NCI-H2196 (cell line): Measurements from ENCODE around the gene MUS81.
"Not testable (repeated sequence)": the region's sequence is repeated elsewhere in the genome, so short reads cannot be mapped to it uniquely, and the experiment has no call there.

Experiments
- DNase-seq: peaks from one replicate; lab custom pipeline; 2025; ENCODE audit not compliant: unreplicated experiment; lab: John Stamatoyannopoulos, UW

The MUS81 gene

GRCh38 chr11:65860278-65861164 is at the start of gene MUS81:
MUS81 (plus strand) TSS chr11:65860433; CDS start chr11:65860754, 321 bp downstream.
- peak; percentile 99 for DNase-seq

- DNase-seq, result no peak
Observed at GRCh38 chr11:65811764-65812475, 48.3 kb upstream of the MUS81 start.

DNA sequence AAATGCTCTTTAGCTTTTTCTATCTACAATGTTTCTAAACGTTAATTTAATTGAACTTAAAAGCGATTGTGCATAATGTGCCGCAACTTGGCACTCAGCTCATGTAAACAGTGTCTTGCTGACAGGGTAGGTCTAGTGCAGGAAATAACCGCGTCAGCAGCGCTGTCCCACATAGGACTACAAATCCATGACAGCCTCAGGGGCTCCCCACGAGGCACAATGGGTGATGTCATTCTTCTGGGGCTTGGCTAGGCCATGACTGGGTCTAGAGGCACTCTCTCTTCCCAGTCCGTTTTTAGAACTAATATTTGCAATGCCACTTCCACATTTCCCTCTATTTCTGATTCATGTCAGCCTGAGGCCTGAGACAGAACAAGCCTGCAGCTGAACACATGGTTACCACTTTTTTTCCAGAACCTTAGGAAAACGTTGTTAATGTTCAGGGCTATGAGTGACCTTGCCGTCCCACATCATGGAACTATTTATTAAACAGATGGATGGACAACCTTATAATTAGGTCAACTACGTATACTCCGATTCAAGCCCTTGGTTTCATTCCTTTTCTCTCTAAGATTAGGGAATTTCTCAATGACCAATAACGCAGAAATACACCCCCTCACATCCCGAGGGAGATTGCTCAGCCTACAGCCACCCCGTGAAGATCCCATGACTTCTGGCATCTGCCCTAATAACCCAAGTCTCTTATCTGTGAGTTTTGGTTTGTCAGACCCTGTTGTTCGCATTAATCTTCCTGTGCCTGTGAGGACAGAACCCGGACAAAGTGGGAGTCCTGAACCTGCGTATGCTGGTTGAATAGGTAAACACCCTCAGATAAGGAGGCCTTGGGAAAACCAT is 45.9 kb upstream of the MUS81 start:
- no peak for DNase-seq

GRCh38 chr11:65814986-65815565 is 45.2 kb upstream of the MUS81 start:
- no peak for DNase-seq

- no peak for DNase-seq
Observed at GRCh38 chr11:65816696-65817095, 43.5 kb upstream of the MUS81 start.

- DNase-seq, result no peak
Observed at GRCh38 chr11:65817312-65817834, 42.9 kb upstream of the MUS81 start.

DNA sequence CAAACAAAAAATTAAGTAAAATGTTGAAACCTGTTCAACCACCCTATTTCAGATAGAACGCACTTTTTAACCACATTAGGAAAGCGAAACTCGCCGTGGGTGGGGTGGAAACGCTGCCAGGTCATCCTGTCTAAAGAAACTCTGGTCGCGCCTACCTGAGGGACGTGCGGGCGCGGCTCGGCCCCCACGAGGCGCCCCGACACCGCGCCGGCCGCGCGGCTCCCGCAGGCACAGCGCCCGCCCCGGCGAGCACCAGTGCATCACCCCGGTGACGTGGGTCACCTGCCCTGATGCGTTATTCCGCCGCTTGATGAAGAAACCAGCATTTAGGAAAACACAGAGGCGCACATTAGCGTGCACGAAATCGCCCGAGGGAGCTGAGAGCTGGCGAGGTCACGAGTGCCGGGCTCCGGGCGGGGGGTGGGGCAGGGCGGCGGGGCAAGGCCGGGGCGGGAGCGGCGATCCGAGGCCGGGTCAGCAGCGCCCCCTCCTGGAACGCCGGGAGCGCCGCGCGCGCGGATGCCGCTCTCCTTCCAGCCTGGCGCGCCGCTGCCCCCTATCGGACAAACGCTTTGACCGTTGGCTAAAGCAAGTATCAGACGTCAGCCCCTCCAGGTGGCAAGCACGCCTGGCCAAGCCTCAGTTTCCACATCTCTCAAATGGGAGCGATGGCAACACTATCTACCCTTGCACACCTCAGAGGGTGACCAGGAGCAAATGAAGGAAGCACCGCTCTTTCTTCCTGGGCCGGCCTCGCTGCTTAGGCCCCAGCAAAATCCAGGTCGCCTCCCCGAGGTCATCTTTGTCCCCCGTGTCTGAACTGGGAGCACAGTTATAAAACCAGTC is 42.2 kb upstream of the MUS81 start:
- peak; percentile 93 for DNase-seq

DNA sequence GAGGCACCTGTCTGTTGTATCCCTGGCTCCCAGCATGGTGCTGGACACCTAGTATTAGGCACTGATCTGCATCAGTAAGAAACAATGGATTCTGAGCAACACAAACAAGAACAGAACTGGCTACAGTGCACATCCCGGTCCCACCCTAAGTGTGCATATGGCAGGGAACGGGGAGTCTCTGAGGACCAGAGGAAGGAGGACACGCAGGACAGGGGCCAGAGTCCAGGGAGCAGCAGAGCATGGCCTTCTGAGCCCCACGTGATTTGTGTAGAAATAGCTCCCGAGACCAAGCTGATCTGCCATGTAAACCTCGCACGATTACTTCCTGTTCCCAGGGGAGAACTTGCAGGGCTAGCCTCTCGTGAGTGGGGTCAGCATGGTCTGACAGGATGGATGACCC is 39.1 kb upstream of the MUS81 start:
- no peak for DNase-seq

GRCh38 chr11:65822776-65823528 is 37.3 kb upstream of the MUS81 start:
- DNase-seq, result no peak

DNA sequence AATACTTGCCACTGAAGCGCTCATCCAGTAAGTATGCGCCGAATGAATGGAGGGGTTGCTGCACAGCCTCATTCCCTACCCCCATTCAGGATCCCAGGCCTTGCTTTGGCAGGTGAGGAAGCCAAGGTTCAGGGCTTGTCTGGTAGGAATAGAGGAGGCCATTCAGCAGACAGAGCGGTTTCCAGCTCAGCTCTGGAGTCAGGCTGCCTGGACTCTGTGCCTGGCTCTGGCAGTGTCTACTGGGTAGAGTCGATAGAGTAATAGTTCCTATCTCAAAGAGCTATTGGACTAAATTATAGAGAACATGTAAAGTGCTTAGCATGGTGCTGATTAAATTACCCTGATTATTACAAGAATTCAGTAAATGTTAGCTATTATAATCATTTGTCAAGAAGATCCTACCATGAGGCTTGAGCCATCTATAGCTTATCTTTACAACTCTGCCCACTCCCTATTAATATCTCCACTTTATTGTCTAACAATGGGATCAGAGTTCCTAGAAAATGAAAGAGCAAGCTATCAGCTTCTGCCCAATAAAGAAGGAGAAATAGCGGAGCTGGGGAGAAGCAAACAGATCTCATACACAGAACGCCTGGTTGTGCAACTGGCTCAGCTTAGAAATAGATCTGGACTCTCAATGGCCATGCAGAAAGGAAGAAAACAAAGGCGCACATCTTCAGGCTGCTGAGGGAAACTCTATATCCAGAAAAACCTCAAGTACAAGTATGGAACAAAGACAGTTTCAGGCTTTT is 33.1 kb upstream of the MUS81 start:
- no peak for DNase-seq

DNA sequence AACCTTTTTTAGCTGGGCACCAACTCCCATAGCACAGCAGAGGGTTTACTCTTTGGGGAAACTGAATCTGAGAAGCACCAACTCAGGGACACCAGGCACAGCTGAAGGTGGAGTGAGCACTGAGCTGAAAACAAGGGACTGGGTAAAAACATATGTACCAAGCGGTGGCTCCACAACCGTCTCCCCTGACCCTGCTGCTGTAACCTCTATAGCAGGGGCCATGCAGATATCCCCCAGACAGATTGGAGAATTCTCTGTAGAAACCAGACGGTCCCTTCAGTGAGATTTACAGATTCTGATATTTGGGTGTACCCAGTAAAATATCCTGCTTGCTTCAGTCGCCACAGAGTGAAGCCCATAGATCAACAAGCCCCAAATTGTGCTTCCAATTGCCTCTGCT is 30.8 kb upstream of the MUS81 start:
- no peak for DNase-seq

DNA sequence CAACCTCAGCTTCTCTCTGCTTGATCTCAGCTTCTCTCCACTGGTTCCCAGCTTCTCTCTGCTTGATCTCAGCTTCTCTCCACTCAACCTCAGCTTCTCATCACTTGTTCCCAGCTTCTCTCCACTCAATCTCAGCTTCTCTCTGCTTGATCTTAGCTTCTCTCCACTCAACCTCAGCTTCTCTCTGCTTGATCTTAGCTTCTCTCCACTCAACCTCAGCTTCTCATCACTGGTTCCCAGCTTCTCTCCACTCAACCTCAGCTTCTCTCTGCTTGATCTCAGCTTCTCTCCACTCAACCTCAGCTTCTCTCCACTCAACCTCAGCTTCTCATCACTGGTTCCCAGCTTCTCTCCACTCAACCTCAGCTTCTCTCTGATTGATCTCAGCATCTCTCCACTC is 28.0 kb upstream of the MUS81 start:
- DNase-seq, result not testable (repeated sequence)

- peak; percentile 96 for DNase-seq
Observed at GRCh38 chr11:65833297-65834030, 26.8 kb upstream of the MUS81 start, which contains the start of gene SNX32. SNX32 (plus strand) TSS chr11:65833963; CDS start chr11:65834066, 103 bp downstream.

DNA sequence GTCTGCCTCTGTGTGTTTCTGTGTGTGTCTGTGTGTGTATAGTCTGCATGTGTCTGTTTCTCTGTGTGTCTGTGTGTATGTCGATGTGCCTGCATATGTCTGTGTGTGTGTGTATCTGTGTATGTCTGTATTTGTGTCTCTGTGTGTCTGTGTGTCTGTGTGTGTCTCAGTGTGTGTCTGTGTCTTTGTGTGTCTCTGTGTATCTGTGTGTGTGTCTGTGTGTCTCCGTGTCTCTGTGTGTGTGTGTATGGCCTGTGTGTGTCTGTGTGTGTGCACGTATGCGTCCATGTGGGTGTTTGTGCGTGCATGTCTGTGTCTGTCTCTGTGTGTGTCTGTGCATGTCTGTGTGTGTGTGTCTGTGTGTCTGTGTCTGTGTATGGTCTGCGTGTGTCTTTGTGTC is 26.0 kb upstream of the MUS81 start:
- no peak for DNase-seq

GRCh38 chr11:65842144-65842543 is 18.1 kb upstream of the MUS81 start:
- DNase-seq, result no peak

- DNase-seq, result no peak
Observed at GRCh38 chr11:65843811-65844210, 16.4 kb upstream of the MUS81 start.

GRCh38 chr11:65844231-65844872 is 15.9 kb upstream of the MUS81 start:
- no peak for DNase-seq
